GM19468 (cell line): ENCODE results near the gene MRPL47.

ENCODE experiments used
- ATAC-seq: cut with Tn5 transposase; IDR thresholded peaks from one replicate; pipeline ENCODE4 v1.9.1; 2021; ENCODE audit warnings: mild to moderate bottlenecking, moderate library complexity, moderate number of reproducible peaks; ENCODE audit not compliant: unreplicated experiment; ENCODE audit errors: extremely low read depth

The MRPL47 gene

DNA sequence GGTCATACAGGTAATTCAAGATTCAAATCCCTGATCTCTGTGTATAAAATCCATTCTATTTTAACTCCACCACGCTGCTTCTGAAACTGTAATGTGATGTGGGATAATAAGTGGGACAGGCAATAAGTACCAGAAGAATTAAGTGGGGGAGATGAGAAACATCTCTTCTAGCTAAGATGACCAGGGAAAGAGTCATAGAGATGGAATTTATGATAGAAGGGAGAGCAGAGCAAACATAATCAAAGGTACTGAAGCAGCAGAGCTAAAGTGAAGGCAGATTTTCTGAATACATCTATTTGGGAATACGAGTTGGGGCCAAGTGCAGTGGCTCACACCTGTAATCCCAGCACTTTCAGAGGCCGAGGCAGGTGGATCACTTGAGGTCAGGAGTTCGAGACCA is 4.9 kb downstream of the MRPL47 start:
- ATAC-seq, result no peak

DNA sequence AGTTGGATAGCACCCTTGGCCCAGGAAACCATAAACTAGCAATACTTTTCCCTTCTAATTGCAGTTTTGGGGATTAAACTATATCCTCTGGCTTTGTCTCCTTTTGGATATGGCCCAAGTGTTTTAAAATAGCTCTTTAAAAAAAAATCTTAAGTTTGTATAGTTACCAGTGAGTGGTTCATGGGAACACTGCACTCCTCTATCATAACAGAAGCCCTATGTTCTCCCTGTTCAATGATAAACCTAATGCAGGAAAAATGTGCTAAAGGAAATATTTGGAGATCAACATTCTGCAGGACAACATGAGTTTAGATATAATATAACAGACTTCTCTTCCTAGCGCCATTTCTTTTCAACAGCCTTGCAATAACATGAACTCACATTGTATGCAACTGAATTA is 13.1 kb downstream of the MRPL47 start:
- no peak for ATAC-seq

DNA sequence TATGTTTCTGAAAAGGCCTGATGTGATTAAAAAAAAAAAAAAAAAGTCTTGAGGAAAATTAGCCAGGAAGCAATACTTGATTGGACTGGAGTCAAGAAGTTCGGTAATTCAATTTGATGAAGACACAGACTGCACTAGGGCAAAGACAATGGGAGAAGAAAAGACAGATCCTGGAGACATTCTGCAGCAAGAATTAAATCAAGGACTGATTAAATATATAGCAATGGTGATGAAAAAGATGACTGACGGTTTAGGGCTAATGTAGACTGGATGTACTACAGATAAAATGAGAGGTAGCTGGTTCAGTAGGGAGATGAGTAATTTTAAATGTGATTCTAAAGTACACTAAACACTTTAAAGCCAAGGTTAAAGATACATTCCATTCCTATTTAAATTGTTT is 13.8 kb downstream of the MRPL47 start:
- ATAC-seq, result no peak

DNA sequence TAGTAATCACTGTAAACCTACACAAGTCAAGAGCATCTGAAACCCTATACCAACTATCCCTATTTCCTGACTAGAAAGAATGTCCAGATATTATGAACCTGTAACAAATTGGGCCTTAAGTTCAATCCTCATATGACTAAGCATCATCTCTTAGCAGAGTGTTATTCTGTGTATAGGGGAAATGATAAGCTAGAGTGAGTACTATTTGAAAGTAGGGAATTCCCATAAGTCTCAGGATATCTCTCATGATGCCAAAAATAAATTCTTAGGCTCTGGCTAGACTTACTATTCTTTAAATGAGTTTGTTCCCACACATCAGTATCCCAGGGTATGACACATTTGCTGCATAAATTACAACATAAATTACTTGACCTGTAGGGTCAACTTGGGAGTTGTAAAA is 15.3 kb downstream of the MRPL47 start:
- no peak for ATAC-seq

DNA sequence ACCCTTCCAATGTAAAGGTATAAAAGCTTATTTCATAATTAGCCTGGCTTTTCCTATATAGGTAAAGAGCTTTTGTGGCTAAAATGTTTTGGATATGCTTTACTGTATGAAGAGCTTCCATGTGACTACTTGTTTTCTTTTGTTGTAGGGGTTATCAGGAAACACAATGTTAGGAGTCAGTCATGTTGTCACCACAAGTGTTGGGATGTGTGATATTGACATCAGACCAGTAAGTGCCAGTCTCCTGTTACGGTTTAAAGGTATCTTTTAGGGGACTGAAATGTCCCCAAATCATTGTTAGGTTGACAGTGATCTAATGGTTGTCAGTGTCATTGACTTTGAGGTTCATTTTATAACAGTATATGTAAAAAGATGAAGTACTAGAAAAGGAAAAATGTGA is 23.4 kb downstream of the MRPL47 start:
- ATAC-seq, result no peak

DNA sequence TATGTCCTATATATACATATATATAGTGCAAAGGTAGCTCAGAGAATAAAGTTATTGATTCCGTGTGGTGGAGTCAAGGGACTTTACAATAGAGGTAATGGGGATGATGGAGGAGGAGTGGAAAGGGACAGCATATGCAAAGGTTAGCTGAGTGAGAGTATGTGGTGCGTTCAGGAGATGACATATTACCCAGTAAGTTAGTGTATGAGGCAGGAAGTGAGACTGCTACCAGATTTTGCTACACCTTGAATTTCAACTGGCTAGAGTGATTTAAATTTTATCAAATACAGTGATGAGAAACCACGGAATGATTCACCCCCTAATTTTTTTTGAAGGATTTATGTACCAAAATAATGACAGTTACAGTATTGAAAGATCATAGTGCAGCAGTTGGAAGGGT is 38.9 kb downstream of the MRPL47 start:
- ATAC-seq, result no peak

DNA sequence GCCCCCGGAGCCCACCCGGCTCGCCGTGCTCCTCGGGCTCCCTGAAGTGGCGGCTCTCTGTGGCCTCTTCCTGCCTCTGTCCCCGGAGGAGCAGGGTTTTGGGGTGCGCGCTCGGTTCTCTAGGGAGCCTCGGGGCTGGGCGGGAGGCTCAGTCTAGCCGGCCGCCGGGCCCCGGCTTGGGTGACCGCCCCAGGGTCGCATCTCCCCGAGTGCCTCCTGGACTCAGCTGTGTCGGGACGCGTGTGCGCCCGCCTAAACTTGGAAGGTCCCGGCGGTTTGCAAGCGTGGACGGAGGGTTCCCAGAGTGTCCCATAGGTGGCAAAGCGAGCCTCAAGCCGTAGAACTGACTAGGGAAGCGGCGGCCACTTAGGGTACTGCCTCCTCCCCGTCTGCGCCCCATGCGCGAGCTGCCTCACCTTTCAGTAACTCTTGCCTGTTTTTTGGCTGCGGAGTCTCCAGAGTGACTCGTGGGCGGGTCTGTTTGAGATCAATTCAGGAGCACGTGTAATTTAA is 41.1 kb downstream of the MRPL47 start:
- ATAC-seq, result peak; percentile 37

DNA sequence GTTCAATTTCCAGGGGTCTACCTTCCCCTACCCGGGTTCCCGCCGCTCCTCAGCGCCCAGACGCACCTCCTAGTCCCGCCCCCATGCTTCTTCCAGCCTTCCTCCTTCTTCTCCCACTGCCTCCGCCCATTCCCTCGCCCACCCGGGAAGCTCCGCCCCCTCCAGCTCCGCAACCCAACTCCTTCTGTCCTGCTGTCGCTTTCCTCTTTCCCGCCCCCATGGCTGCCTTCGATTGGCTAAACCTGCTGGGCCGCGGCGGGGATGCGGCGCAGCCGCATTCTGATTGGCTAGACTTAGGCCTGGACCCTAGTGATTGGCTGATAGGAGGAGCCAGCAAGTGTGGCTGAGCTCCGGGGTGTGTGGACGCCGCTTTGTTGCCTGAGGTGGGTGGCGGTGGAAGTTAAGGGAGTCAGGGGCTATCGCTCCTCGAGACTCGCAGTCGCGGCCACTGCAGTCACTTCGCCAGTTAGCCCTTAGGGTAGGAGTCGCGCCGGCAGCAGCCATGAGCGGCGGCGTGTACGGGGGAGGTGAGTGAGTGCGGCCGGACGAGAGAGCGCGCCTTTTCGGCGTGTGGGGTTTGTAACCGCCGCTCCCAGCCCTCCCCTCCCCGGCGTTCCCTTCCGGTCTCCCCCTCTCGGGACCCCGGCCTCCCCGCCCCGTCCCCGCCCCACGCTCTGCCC is 41.7 kb downstream of the MRPL47 start, which contains the start of gene ACTL6A:
ACTL6A (plus strand) TSS at position 336 of the 680 bp plus-strand sequence; CDS start at position 503, 167 bp downstream.
- peak; percentile 96 for ATAC-seq

DNA sequence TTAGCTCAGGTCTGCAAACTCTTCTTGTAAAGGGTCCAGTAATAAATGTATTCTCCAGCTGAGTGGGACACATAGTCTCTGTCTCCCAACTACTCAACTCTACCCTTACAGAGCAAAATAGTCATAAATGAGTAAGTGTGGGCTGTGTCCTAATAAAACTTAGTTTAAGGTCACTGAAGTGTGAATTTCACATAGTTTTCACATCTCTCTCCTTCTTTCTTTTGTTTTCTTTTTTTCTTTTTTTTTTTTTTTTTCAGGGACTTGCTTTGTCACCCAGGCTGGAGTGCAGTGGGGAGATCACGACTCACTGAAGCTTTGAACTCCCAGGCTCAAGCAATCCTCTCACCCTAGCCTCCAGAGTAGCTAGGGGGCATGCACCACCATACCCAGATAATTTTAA is 43.6 kb downstream of the MRPL47 start:
- no peak for ATAC-seq

DNA sequence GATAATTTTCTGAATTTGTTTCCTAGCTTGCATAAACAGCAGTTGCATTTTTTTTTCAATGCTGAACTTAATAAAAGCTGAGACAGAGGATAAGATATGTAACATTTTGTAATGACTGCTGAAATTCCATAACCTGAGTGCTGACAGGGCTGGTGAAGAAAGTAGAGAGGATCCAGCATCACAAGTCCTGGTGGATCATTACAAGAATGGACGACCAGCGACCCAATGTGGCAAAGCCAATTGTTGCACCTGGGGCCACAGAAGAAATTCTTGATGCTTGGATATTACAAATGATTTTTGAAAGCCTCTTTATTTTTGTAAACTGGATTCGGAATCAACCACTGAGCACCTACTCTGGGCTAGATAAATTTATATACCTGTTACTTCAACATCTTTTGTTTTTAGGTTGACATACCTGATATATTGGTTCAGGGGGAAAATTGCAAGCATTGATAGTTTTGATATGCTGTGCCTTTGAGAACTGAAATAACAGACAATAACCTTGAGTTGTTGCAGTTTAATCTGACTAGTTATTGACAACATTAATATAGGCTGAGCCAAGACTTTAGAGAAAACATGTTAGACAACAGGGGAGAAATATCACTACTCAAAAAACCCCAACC is 45.6 kb downstream of the MRPL47 start:
- no peak for ATAC-seq

DNA sequence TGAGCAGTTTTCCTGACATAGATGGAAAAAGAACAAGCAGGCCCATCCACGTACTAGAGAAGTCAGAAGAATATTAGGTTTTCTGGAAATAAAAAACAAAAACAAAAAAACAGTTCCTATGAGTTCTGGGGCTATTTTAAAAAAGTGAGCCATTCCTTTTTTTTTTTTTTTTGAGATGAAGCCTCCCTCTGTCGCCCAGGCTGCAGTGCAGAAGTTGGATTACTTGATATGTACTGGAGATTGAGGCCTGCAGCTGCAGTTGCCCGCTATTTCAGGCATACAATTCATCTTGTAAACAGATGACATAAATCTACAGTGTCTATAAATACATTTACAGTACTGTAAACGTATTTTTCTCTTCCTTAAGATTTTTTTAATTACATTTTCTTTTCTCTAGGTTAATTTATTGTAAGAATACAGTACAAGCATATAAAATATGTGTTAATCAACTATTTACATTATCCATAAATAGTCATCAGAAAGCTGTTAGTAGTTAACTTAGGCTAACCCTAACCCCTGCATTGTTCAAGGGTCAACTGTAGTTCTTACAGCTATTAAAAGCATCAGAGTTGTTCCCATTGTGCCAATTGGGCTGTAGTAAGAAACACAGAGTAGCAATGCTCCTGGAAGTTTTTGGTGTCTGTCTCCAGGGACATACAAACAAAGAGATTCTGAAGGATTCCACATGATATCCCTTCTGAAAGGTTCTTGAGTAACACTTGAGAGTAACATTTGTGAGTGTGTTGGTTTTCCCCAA is 52.9 kb downstream of the MRPL47 start:
- ATAC-seq, result no peak

DNA sequence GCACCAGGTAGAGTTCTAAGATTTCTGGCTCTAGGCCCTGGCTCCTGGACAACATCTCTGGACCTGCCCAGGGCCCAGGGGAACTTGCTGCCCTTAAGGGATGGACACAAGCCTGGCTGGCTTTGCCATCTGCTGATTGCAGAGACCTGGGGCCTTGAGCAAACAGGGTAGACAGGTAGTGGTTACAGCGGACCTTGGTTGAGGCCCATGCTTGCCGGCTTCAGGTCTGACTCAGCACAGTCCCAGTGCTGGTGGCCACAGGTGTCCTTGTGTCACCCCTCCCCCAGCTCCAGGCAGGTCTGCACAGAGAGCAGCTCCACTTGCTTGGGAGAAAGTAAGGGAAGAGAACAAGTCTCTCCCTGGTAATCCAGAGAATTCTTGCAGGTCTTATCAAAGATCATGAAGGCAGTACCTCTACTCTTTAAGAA is 57.6 kb downstream of the MRPL47 start:
- ATAC-seq, result no peak

DNA sequence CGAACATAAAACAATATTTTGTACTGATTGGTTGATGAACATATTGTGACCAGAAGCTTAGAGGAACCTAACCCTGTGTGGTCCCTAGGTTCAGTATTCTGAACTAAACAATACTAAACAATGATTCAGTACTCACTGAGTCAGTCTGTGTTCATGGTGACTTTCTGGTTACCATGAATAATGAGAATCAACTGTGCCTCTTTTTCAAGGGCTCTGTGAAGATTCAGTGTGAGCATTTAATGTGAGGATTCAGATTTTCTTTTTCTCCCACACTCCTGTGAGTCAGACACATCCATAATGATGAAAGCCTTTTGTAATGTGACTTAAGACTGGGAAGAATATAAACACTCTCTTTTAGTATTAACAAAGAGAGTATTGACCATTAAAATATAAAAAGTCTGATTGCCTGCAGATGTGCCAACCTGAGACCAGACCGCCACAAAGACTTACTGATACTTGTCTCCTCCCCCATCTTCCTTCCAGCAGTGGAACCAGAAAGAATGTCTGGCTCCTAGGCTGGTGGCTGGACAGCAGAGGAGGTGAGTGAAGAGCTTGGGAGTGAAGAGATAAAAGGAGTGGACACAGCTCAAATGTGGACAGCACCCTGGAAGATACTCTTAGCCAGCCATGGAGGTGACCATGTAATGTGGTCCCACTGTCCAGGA is 59.3 kb downstream of the MRPL47 start:
- ATAC-seq, result no peak

DNA sequence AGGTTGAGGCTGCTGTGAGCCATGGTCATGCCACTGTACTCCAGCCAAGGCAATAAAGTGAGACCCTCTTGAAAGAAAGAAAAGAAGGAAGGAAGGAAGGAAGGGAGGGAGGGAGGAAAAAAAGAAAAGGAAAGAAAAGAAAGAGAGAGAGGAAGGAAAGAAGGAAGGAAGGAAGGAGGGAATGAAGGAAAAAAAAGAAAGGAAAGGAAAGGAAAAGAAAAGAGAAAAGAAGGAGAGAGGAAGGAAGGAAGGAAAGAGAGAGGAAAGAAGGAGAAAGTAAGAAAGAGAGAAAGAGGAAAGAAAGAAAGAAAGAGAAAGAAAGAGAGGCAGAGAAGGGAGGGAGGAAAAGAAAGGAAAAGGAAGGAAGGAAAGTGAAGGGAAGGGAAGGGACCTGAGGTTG is 62.1 kb downstream of the MRPL47 start:
- no peak for ATAC-seq

DNA sequence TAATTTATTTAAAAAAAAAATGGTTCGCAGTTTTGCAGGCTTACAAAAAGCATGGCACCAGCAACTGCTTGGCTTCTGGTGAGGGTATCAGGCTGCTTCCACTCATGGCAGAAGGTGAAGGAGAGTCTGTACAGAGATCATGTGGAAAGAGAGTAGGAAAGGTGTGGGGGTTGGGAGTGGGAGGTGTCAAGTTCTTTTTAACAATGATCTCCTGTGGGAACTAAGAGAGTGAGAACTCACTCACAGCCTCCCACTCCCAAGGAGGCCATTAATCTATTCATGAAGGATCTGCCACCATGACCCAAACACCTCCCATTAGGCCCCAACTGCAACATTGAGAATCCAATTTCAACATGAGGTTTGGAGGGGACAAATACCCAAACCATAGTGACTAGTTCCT is 62.8 kb downstream of the MRPL47 start:
- no peak for ATAC-seq

DNA sequence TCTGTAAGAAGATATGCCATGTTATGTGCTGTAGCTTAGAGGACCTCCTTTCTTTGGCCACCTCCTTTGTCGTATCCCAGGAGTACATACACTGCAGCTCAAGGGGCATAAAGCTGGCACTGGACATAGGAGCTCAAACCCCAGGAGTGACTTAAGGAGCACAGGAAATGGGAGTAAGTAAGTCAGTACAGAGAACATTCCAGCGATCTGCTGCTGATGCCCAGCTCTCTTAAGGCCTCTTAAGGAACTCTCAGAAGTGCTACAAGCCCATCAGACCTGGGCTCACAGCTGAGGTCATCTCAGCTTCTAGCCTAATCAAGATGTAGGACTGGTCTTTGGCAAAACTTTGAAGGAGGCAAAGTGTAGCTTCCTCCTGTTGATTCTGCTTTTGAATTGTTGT is 63.3 kb downstream of the MRPL47 start:
- ATAC-seq, result no peak
